ENCODE results near the gene AP2A2. TPM values are rescaled to one million over a fixed set of nuclear protein-coding genes. Genes with fewer than 3 reads are reported as not detected.

Gene AP2A2
- total and polyA plus RNA-seq, 8 donors, result 40.0 to 60.2 (median 50.6) TPM

DNA sequence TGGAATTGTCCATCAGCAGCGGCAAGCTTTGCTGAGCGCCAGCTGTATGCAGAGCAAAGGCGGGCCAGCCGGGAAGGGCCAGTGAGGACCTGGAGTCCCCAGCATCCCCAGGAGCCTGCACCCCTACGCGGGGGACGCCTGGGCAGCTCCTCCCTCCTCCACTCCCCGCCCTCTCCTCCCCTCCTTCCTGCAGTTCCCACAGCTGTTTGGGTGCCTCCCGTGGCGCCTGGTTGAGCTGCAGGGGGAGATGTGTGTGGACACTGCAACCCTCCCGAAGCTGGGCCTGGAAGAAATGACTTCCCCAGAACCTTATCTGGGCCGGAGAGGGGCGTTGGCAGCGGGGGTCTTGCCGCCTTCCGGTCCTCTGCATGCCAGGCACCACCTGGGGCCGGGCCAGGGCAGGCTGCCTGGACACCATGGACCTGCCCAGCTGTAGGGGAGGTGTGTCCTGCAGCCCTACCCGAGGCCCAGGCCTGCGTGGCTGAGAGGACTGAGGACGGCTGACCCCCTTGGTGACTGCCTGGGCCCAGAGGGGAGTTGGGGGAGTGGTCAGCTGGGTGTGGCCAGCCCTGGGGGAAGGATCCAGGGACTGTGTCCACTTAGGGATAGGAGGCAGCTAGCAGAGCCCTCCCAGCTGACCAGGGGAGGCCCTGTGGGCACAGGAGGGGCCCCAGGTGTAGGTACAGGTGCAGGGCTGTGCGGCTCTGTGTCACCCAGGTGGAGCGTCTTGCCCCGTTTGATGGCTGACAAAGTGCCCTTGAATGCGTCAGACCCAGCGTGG is 127.6 kb downstream of the AP2A2 start:
- intact Hi-C loops (cut with DNase I), result loop anchor here in 1 of 3 donors (5.0 to 10.0 kb wide), 2 partner anchors 129 to 206 kb away; partner anchors contain the start of gene AP2A2

DNA sequence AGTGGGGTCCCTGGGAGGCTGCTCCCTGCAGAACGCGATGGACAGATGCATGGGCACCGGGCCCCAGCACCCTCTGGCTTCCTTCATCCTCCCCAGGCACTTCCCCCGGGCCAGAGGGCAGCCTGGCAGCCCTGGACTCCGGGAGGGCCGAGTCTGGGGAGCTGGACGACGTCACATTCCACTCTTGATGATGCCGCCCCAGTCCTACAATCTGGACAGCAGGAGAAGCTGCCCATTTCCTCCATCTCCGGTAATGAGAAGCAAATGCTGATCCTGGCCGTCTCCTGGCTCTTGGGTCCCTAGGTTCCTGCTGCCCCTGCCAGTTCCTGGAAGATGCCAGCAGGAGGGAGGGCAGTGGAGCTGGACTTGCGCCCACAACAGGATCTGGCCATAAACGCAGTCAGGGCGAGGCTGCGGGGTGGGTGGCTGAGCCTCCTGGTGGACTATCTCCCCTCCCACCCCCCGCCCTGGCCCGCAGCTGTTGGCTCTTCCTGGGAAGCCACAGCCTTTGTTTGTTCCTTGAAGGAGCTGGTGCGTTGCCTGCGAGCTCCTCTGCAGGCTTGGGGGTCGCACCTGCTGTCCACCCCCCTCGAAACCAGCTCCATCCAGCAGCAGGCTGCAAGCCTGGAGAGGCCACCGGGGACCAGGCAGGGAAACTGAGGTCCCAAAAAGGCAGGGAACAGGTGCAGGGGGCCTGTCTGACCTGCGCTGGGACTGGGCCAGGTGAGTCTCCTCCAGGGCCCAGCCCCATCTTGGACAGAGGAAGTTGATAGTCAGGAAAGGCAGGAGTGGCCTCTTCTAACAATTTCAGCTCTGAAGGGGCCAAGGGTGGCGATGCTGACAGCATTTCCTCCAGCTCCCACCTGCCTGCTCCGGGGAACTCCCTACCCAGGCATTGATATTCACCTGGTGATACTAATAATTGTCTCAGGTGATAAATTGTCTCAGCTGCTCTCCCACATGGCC is 128.8 kb downstream of the AP2A2 start:
- intact Hi-C loops (cut with DNase I), result loop anchor here in 1 of 3 donors (5.0 to 10.0 kb wide), 2 partner anchors 130 to 207 kb away; partner anchors contain the start of gene AP2A2
- Histone ChIP-seq H3K36me3 (no peaks in the 10 kb centered on the region), H3K27ac (no peak overlapping the region), H3K4me1 (peaks cover 0 to 12% (median 5%) of the 10 kb centered on the region in 3 donors), H3K27me3 (no peaks in the 10 kb centered on the region), H3K4me3 (no peak overlapping the region), H3K9me3 (no peaks in the 10 kb centered on the region)
- DNase-seq (peak in 4 of 6 donors; percentile 16 to 72 (median 43)), ATAC-seq (peak in 1 of 4 donors; percentile 1), FAIRE-seq (no peak)
- 72 to 81% methylated on average over 25 of the region's 25 CpGs for WGBS, 2 donors
- TF ChIP-seq, protein P1, sequence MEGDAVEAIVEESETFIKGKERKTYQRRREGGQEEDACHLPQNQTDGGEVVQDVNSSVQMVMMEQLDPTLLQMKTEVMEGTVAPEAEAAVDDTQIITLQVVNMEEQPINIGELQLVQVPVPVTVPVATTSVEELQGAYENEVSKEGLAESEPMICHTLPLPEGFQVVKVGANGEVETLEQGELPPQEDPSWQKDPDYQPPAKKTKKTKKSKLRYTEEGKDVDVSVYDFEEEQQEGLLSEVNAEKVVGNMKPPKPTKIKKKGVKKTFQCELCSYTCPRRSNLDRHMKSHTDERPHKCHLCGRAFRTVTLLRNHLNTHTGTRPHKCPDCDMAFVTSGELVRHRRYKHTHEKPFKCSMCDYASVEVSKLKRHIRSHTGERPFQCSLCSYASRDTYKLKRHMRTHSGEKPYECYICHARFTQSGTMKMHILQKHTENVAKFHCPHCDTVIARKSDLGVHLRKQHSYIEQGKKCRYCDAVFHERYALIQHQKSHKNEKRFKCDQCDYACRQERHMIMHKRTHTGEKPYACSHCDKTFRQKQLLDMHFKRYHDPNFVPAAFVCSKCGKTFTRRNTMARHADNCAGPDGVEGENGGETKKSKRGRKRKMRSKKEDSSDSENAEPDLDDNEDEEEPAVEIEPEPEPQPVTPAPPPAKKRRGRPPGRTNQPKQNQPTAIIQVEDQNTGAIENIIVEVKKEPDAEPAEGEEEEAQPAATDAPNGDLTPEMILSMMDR (IDR thresholded peaks at IDR 0.05), result no peak

More for the DNA sequence above, 127.6 kb downstream of the AP2A2 start:
- Histone ChIP-seq H3K27me3 (no peaks in the 10 kb centered on the region), H3K4me1 (peaks cover 0 to 12% (median 5%) of the 10 kb centered on the region in 3 donors), H3K36me3 (no peaks in the 10 kb centered on the region), H3K27ac (no peak overlapping the region), H3K4me3 (no peak overlapping the region), H3K9me3 (no peaks in the 10 kb centered on the region)
- WGBS, 2 donors, result 72 to 79% methylated on average over 24 to 25 of the region's 25 CpGs
- DNase-seq (peak in 5 of 6 donors; percentile 1 to 70 (median 35)), ATAC-seq (no peak), FAIRE-seq (no peak)
- TF ChIP-seq, protein P1 (IDR thresholded peaks at IDR 0.05), result no peak

DNA sequence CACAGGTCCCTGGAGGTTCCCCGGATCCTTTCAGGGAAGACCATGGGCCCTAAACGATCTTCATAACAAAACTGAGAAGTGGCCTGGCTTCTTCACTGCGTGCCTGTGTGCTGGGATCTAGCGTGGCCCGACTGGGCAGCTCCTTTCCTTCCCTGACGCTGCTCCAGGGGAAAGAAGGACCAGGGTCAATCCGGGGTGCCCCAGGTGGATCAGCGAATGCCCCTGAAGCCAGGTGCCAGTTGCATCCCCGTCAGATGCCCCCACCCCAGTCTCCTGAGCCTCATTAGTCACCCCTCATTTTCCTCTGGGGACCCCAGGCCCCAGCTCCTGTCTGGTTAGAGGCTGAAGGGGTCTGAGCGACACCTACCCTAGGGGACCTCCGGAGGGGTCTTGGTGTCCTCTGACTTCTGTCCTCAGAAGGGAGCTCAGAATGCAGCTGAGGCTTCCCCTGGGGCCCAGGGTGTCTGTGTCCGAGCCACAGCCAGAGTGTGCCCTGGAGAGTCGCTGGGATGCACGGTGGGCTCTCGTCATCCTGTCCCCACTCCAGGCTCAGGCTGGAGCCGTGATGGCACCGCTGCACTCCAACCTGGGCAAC is 129.5 kb downstream of the AP2A2 start:
- Histone ChIP-seq H3K36me3 (no peaks in the 10 kb centered on the region), H3K4me3 (no peak overlapping the region), H3K27me3 (no peaks in the 10 kb centered on the region), H3K4me1 (peaks cover 0 to 8% (median 5%) of the 10 kb centered on the region in 3 donors), H3K27ac (no peak overlapping the region), H3K9me3 (no peaks in the 10 kb centered on the region)
- 81 to 87% methylated on average over 16 to 17 of the region's 17 CpGs for WGBS, 2 donors
- intact Hi-C loops (cut with DNase I), result loop anchor here in 1 of 3 donors (10.0 kb wide), 1 partner anchor 130 kb away; the partner anchor contains the start of gene AP2A2
- FAIRE-seq (no peak), DNase-seq (peak in 1 of 6 donors; percentile 32), ATAC-seq (no peak)
- TF ChIP-seq, protein P1 (IDR thresholded peaks at IDR 0.05), result no peak

DNA sequence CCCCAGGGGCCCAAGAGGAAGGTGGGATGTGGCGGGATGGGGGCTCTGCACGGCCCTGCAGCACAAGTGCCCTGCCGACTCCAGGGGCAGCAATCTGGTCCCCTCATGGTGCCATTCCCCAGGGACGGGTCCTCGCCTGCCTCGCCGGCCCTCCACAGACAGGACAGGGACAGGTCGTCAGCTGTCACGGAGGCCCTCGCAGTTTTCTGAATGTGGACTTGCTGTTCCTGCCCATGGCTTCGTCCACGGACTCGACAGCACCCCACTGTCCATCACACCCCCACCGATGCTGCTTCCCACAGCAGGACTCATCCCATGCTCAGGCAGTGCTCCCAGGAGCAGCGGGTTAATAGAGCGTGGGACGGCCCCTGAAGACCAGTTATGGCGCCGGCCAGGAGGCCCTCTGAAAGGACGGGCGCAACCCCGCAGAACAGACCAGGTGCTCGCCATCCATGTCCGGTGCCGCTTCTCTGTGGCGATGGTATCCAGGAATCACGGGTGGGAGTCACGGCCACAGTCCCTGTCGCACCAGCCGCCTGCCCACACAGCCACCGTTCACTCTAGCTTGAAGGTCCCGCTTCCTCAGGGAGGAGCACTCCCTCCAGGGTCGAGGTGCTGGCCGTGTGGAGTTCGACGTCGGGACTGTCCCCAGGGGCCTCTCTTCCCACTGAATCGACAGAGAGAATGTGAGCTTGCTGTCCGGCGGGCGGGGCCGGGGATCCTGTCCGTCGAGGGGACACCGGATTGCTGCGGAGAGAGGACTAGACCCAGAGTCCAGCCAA is 130.5 kb downstream of the AP2A2 start:
- Histone ChIP-seq H3K9me3 (no peaks in the 10 kb centered on the region), H3K27me3 (no peaks in the 10 kb centered on the region), H3K27ac (no peak overlapping the region), H3K4me3 (no peak overlapping the region), H3K36me3 (no peaks in the 10 kb centered on the region), H3K4me1 (no peaks in the 10 kb centered on the region)
- no peak for FAIRE-seq
- no peak for ATAC-seq
- TF ChIP-seq, protein P1 (IDR thresholded peaks at IDR 0.05), result no peak
- intact Hi-C loops (cut with DNase I), result loop anchor here in 1 of 3 donors (10.0 kb wide), 1 partner anchor 131 kb away; the partner anchor contains the start of gene AP2A2
- 71 to 77% methylated on average over 46 of the region's 46 CpGs for WGBS, 2 donors
- DNase-seq, result peak in 2 of 6 donors; percentile 20 to 54

Data from pancreas (tissue), 10 donors.